Motor neuron (in vitro differentiated cells): ENCODE data around the gene SDK2. TPM values are rescaled to one million over a fixed set of nuclear protein-coding genes. Genes with fewer than 3 reads are reported as not detected.
"Not testable (repeated sequence)": the region's sequence is repeated elsewhere in the genome, so short reads cannot be mapped to it uniquely, and the experiment has no call there.

Experiments
- ATAC-seq, 8 experiments: fragments of 200-7000 bp; cut with Tn5 transposase; replicated peaks in 6 of 8; 2 replicates each; pipeline ENCODE4 v1.8.0; 2021; ENCODE audit warnings: mild to moderate bottlenecking in 8 of 8, moderate library complexity in 8 of 8
- H3K27ac ChIP-seq, 2 donors: fragments of 250-450 bp; sonication (Bioruptor Pico); 2 replicates each; pipeline ENCODE4 v1.9.0; 2021; ENCODE audit warnings: antibody characterized with exemption in 2 of 2, mild to moderate bottlenecking in 2 of 2, moderate library complexity in 1 of 2
- H3K4me1 ChIP-seq, 2 donors: fragments of 250-450 bp; sonication (Bioruptor Pico); replicated peaks in 1 of 2; 2 replicates each; pipeline ENCODE4 v1.6.1; 2021; ENCODE audit warnings: antibody characterized with exemption in 2 of 2, mild to moderate bottlenecking in 2 of 2, moderate library complexity in 1 of 2
- H3K4me3 ChIP-seq, 5 donors: fragments of 250-450 bp; sonication (Bioruptor Pico); 2 replicates each; pipeline ENCODE4 v1.9.0; 2021; ENCODE audit warnings: antibody characterized with exemption in 5 of 5, mild to moderate bottlenecking in 5 of 5, moderate library complexity in 4 of 5
- WGBS, 10 experiments: fragments of 450-650 bp; shearing (Covaris generic); methylation state at CpG; one replicate each; pipeline ENCODE4 v1.0.0; 2022; 5-methylcytosine and 5-hydroxymethylcytosine counted together
- in situ Hi-C, 9 experiments: fragments of 400-800 bp; cut with MboI; loops; one replicate each; pipeline ENCODE4 v1.15.0; 2021; ENCODE audit warnings: low sequenced_read_pairs in 9 of 9, low pct_unique_long_range_greater_than_20kb in 2 of 9; ENCODE audit not compliant: unreplicated experiment in 9 of 9
- total RNA-seq, 8 experiments: library from RNA; unstranded; fragments of 300-600 nt; gene quantifications; 2 replicates each; pipeline versions ENCODE4 v1.2.3 to v1.2.4, GENCODE V29; 2022

SDK2 gene
- total RNA-seq, 8 experiments from 2014 or later, result 0.59 to 22.0 (median 10.7) TPM

DNA sequence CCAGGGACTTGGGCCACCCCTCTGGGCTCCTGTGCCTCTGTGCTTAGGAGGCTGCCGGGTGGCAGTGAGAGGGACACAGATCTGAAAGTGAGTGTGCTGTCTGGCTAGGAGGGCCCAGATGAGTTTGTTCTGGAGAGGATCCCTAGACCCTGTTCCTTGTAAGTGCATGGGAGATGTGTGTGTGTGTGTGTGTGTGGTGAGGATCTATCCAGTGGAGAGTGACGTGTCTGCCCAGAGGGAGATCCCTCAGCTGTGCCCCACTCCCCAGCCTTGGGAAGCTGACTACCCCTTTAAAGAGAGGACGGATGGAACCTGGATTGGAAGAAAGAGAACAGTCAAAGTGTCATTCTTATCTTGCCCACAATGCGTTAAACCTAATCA lies 306.9 kb downstream of the SDK2 start:
- Histone ChIP-seq H3K4me1 (peaks cover 47 to 55% of the 10 kb centered on the region in 2 donors), H3K27ac (peak overlapping the region in 1 of 2 donors; percentile 60), H3K4me3 (no peak overlapping the region)
- no peak for ATAC-seq
- in situ Hi-C loops, result no loop called here
- WGBS, 10 experiments, result 80 to 100% (median 86%) methylated on average over 1 to 2 of the region's 4 CpGs; no CpG with 5 or more reads in 7 of the 10 experiments

DNA sequence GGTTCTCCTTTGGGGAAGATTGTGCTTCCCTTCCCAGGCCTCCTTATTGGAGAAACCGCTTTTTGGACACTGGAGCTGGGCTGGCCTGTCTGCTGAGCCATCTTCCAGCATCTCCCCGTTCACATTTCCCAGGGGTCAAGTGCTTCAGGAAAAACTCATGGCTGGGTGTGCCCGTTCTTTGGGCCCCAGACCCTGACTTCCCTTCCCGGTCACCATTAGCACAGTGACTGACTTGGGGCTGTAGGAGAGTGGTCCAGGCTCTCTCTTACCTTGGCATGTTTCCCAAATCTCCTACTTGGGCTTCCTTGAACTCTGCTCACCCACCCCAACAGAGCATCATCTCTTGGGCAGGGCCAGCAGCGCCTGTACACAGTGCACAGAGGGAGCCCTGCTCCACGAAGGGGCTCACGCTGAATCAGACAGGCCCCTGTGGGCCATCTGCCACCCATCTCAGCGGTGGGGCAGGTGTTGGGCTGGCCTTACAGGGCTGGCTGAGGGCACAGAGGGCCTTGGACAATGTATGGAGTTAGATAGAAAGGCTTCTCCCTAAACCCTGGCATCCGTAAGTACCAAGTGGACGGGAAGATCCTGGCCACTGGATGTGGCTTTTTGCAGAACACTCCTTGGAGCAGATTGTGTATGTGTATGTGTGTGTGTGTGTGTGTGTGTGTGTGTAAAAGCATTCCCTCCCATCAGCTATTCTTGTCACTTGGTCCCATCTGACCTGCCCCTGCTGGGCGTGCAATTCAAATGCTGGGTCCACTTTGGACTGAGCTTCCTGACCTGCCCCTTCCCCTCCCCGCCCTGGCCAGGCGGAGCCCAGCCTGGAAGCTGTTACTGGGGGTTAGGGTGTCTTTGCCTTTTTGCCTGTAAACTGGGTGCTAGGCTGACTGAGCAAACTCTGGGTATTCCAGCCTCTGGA lies 307.6 kb downstream of the SDK2 start:
- Histone ChIP-seq H3K27ac (peak overlapping the region in 1 of 2 donors; percentile 60), H3K4me1 (peaks cover 40 to 50% of the 10 kb centered on the region in 2 donors), H3K4me3 (no peak overlapping the region)
- WGBS, 10 experiments, result 0 to 100% (median 83%) methylated on average over 1 to 5 of the region's 13 CpGs; no CpG with 5 or more reads in 3 of the 10 experiments
- in situ Hi-C loops, result no loop called here
- peak in 7 of 8 experiments; percentile 7 to 47 (median 33) for ATAC-seq

DNA sequence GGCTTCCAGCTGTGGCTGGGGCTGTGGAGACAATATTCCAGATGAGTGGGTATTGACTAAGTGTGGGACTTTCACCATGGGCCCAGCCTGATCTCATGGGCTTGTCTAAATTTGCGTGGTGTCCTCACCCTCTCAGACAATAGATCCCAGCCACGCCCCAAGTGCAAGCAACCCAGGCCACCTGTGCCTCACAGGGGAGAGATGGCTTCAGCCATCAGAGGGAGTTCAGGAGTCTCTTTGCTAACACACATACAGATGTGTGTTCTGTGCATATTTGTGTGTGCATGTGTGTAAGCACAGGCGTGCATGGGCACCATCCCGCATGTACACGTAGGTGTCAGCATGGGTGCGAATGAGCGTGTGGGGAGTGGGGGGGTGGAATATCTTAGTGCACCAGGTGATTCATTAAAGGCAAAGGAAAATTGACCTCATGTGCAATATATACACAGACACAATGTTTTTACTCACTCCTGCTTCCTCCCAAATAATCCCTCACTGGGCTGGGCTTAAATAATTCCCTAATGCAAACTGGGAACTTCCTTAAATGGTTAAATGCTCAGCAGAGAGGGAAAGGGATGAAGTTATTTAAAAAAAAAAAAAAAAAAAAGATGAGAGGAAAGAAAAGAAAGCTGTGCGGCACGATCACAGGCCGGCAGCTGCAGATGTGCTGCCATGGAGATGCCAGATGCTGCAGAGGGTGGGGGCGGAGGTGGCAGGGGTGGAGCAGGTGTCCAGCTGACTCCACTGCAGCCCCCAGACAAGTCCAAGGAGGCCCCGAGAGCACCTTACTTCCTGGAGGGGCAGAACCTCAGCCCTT lies 308.4 kb downstream of the SDK2 start:
- WGBS, 10 experiments, result 29 to 95% (median 62%) methylated on average over 3 to 6 of the region's 12 CpGs; no CpG with 5 or more reads in 4 of the 10 experiments
- Histone ChIP-seq H3K27ac (no peak overlapping the region), H3K4me1 (peaks cover 33 to 41% of the 10 kb centered on the region in 2 donors), H3K4me3 (no peak overlapping the region)
- in situ Hi-C loops, result no loop called here
- ATAC-seq, result peak in 3 of 8 experiments; percentile 9 to 29 (median 26)

DNA sequence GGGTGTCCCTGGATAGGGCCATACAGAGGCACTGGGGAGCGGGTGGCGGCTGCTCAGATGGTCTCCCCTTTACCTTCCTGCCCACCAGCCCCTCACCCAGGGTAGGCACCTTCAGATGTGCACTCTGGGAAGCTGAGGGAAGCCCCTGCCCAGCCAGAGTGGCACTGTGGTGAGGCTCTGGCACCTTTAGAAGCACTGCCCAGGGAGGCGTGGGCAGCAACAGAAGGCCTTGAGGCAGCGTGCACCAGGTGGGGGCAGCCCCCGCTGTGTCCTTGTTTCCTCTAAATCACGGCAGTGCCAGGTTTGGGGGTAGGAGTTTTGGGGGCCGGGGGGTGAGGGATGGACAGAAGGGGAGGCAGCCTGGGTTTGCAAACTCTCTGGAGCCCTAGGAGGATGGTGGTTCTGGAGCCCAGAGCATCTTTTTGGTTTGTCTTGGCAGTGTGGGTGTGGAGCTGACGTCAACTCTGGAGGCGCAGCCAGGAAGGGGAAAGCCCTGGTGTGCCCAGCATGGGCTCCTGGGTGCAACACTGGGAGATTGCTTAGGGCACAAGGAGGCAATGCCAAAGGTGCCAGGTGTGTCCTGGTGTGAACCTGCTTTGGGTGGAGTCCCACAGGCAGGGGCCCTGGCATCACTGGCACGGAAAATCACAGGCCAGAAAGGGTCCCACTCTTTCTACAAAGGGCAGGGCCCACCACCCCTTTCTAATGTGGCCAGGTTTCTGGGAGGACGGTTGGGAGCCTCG lies 309.3 kb downstream of the SDK2 start:
- WGBS, 10 experiments, result 80 to 100% (median 97%) methylated on average over 1 to 5 of the region's 12 CpGs; no CpG with 5 or more reads in 7 of the 10 experiments
- peaks cover 33 to 35% of the 10 kb centered on the region in 2 donors for H3K4me1 ChIP-seq
- no peak overlapping the region for H3K27ac ChIP-seq
- no peak overlapping the region for H3K4me3 ChIP-seq
- in situ Hi-C loops, result no loop called here
- no peak for ATAC-seq

DNA sequence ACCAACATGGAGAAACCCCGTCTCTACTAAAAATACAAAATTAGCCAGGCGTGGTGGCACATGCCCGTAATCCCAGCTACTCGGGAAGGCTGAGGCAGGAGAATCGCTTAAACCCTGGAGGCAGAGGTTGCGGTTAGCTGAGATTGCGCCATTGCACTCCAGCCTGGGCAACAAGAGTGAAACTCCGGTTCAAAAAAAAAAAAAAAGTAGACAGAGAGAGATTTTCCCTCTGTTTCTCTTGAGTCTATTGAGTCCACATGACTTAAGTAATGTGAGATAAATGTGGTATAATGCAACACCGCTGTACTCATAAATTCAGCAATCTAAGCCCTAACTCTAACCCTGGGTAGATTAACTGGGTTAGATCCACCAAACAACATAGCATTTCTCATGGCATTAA lies 310.8 kb downstream of the SDK2 start:
- H3K27ac ChIP-seq, result not testable (repeated sequence)
- 6 to 100% (median 80%) methylated on average over 1 to 8 of the region's 9 CpGs; no CpG with 5 or more reads in 1 of the 10 experiments for WGBS, 10 experiments
- ATAC-seq, result peak in 1 of 8 experiments; percentile 27

DNA sequence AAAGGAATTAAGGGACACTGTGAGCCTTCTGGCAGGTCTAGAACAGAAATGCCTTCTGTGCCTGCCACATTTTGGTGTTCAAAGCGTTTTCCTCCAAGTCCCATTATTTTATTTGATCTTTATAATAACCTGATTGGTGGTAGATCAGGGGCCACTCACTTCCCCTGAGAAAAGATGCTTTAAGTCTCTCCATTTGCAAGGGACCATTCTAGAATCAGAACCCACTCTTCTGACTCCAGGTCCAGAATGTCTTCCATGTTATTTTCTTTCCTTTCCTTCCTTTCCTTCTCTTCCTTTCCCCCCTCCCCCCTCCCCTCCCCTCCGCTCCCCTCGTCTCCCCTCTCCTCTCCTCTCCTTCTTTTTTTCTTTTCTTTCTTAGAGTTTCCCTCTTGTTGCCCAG lies 313.2 kb downstream of the SDK2 start:
- WGBS, 10 experiments, result 45 to 100% (median 61%) methylated on average over 1 of the region's 3 CpGs; no CpG with 5 or more reads in 6 of the 10 experiments
- in situ Hi-C loops, result no loop called here
- no peak overlapping the region for H3K4me3 ChIP-seq

More for the DNA sequence above, 310.8 kb downstream of the SDK2 start:
- peaks cover 29% of the 10 kb centered on the region in 2 donors for H3K4me1 ChIP-seq
- H3K4me3 ChIP-seq, in situ Hi-C loops: not testable (repeated sequence)

DNA sequence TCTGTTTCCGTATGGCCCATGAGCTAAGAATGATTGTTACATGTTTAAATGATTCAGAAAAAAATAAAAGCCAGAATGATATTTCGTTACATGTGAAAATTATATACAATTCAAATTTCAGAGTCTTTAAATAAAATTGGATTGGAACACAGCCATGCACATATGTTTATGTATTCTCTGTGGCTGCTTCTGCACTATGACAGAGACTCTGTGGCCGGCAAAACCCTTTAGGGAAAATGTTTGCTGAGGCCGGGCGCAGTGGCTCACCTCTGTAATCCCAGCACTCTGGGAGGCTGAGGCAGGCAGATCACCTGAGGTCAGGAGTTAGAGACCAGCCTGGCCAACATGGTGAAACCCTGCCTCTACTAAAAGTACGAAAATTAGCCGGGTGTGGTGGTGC lies 316.6 kb downstream of the SDK2 start:
- ATAC-seq, result peak in 3 of 8 experiments; percentile 4 to 83 (median 8)
- 10 to 100% (median 87%) methylated on average over 1 to 7 of the region's 7 CpGs for WGBS, 10 experiments
- in situ Hi-C loops, result no loop called here
- H3K27ac ChIP-seq, result no peak overlapping the region
- H3K4me3 ChIP-seq, result no peak overlapping the region
- H3K4me1 ChIP-seq, result peaks cover 12 to 26% of the 10 kb centered on the region in 2 donors

More for the DNA sequence above, 313.2 kb downstream of the SDK2 start:
- Histone ChIP-seq H3K4me1 (peaks cover 5% of the 10 kb centered on the region in 2 donors), H3K27ac (no peak overlapping the region)
- ATAC-seq, result no peak

DNA sequence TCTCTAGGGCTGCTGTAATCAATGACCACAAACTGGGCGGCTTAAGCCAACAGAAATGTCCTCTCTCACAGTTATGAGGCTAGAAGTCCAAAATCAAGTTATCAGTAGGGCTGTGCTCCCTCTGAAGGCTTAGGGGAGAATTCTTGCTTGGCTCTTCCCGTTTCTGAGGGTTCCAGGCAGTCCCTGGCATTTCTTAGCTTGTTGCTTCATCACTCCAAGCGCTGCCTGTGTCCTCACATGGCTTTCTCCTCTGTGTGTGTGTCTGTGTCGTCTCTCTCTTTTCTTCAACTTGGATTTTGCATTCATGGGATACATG lies 318.8 kb downstream of the SDK2 start:
- Histone ChIP-seq H3K4me3 (no peak overlapping the region), H3K27ac (no peak overlapping the region), H3K4me1 (peaks cover 22 to 36% of the 10 kb centered on the region in 2 donors)
- 0 to 94% (median 45%) methylated on average over 1 to 4 of the region's 4 CpGs; no CpG with 5 or more reads in 2 of the 10 experiments for WGBS, 10 experiments
- peak in 3 of 8 experiments; percentile 25 to 47 (median 37) for ATAC-seq
- in situ Hi-C loops, result no loop called here

DNA sequence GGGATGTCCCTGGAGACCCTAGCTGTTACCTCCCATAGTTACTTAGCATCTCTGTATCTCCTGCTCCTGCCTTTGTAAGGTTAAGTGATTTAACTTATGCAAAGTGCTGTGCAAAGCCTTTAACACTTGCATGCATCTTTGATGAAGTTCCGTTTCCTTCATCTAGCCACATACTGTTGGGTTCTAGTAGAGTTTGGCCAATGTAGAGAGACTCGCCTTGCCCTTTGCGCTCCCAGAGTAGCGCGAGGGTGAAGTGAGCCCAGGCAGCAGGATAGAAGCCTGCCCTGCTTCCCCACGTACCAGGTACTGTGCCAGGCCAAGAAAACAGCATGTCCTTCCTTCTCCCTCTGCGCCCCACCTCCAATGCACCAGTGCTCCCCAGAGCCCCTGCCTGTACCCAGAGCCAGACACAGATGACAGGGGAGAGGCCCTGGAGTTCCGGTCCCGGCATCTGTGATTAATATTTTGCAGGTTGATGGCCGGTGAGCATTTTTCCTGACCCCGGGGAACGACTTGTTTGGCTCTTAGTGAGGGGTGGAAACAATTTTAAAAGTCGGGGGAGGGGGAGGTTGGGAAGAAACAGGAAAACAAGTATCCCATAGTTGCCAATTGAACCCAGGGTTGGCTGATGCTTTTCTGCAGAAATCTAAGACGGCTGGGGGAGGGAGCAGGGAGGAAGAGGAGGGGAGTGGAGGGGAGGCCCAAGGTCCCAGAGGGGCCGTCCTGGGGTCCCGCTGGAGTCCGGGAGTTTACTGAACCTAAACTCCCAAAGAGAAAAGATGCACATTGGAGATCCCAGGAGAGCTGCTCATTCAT lies 319.3 kb downstream of the SDK2 start:
- H3K4me3 ChIP-seq, result no peak overlapping the region
- WGBS, 10 experiments, result 25 to 100% (median 90%) methylated on average over 1 to 5 of the region's 17 CpGs; no CpG with 5 or more reads in 3 of the 10 experiments
- in situ Hi-C loops, result no loop called here
- peak in 1 of 8 experiments; percentile 6 for ATAC-seq
- H3K4me1 ChIP-seq, result peaks cover 26 to 38% of the 10 kb centered on the region in 2 donors
- no peak overlapping the region for H3K27ac ChIP-seq

DNA sequence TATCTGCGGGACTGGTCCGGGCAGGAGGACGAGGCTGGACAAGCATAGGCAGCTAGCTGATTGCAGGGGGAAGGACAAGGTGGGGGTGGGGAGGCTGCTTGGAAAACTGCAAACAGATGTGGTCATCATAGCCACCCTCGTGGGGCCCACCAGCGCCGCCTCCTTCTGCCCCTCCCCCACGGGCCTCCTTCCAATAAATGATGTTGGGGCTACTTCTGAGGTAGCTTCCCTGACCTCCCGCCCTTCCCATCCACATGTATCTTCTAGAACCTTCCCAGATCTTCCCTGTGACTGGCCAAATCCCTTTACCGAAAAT lies 320.1 kb downstream of the SDK2 start:
- in situ Hi-C loops, result no loop called here
- Histone ChIP-seq H3K4me1 (peaks cover 28 to 41% of the 10 kb centered on the region in 2 donors), H3K4me3 (no peak overlapping the region), H3K27ac (peak overlapping the region in 1 of 2 donors; percentile 68)
- ATAC-seq, result peak; percentile 34 to 86 (median 82)
- 5 to 100% (median 33%) methylated on average over 1 to 5 of the region's 9 CpGs; no CpG with 5 or more reads in 4 of the 10 experiments for WGBS, 10 experiments

DNA sequence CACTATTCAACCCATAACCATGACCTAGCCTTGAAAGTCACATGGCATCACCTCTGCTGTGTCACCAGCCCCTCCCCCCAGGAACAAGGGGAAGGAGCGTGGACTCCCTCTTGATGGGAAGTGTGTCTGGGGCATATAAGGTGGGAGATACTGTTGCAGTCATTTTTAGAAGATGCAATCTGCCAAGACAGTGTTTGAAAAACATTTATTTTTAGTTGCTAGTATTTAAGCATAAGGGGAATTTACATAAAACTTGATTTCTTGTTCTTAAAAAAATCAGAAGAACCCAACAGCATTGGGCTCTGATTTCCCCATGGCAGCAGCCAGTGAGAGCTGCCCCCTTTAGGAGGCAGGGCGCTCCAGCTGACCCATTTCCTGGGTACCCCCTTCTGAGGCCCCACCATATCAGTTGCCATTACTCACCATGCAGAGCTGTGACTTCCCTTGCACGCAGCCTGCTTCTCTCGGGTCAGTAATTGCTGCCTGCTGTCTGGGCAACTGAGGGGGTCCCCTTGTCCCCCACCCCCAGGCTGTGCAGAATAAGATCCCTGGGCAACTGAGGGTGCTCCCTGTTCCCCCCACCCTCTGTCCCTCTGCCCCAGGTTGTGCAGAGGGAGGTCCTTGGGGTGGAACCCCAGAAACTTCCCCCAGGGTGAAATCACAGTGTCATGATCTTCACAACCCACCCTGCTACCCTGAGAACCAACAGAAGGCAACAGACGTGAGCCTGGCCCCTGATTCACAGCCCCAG lies 320.7 kb downstream of the SDK2 start:
- 0 to 80% (median 55%) methylated on average over 1 to 2 of the region's 5 CpGs; no CpG with 5 or more reads in 5 of the 10 experiments for WGBS, 10 experiments
- H3K4me3 ChIP-seq, result no peak overlapping the region
- peak in 7 of 8 experiments; percentile 9 to 68 (median 57) for ATAC-seq

More for the DNA sequence above, 320.7 kb downstream of the SDK2 start:
- peaks cover 31 to 46% of the 10 kb centered on the region in 2 donors for H3K4me1 ChIP-seq
- in situ Hi-C loops, result no loop called here
- H3K27ac ChIP-seq, result peak overlapping the region in 1 of 2 donors; percentile 68
